ENCODE measurements around the gene SPRY2.
A peak's percentile ranks its signal among the peaks of the same experiment; 100 is the strongest.
"Not testable (repeated sequence)": the region's sequence is repeated elsewhere in the genome, so short reads cannot be mapped to it uniquely, and the experiment has no call there.

Gene SPRY2, protein sequence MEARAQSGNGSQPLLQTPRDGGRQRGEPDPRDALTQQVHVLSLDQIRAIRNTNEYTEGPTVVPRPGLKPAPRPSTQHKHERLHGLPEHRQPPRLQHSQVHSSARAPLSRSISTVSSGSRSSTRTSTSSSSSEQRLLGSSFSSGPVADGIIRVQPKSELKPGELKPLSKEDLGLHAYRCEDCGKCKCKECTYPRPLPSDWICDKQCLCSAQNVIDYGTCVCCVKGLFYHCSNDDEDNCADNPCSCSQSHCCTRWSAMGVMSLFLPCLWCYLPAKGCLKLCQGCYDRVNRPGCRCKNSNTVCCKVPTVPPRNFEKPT

DNA sequence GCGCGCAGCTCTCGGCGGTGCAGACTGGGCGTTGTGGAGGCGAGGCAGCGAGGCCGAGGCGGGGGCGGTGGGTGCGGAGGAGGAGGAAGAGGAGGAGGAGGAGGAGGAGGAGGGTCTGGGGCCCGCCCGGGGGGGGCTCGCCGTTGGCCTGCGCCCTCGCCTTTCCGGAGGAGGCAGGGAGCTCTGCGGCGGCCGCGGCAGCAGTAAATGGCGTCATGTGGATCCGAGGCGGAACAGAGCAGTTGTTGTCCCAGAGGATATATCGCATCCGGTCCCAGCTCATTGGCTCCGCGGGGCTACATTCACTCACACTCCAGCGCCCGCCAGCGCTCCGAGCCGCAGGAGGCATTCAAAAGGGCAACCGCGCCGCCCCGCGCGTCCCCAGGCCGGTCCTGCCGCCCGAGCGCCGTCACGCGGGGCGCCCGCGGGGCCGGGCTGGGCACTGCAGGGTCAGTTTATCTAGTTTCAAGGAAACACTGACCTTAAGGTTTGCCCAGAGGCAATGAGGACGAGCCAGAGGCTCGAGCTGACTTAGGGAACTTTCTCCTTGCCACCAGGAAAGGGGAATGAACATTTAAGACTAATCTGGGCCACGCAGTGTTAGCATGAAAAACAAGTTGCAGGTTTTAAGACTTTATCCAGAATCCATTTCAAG lies at the start of gene SPRY2:
Gene SPRY2, minus strand, starts transcription at position 26 of the 655 bp plus-strand sequence. CDS start 3,421 bp downstream, outside the sequence.
- peak; percentile 95 for DNase-seq (ENCODE audit: low spot score)

DNA sequence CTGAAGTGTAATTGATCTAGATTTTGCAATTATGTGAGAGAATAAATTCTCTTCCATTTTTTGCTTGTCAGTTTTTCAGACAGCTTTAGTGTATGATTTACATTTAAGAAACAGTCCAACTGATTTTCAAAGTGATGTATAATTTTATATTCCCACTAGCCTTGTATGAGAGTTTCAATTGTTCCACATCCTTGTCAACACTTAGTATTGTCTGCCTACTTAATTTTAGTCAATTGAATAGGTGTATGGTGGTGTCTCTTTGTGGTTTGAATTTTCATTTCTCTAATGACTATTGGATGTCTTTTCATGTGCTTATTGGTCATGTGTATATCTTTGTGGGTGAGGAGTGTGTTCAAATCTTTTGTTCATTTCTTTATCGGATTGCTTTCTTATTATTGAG lies 49.4 kb upstream of the SPRY2 start:
- DNase-seq (ENCODE audit: low spot score): no peak

DNA sequence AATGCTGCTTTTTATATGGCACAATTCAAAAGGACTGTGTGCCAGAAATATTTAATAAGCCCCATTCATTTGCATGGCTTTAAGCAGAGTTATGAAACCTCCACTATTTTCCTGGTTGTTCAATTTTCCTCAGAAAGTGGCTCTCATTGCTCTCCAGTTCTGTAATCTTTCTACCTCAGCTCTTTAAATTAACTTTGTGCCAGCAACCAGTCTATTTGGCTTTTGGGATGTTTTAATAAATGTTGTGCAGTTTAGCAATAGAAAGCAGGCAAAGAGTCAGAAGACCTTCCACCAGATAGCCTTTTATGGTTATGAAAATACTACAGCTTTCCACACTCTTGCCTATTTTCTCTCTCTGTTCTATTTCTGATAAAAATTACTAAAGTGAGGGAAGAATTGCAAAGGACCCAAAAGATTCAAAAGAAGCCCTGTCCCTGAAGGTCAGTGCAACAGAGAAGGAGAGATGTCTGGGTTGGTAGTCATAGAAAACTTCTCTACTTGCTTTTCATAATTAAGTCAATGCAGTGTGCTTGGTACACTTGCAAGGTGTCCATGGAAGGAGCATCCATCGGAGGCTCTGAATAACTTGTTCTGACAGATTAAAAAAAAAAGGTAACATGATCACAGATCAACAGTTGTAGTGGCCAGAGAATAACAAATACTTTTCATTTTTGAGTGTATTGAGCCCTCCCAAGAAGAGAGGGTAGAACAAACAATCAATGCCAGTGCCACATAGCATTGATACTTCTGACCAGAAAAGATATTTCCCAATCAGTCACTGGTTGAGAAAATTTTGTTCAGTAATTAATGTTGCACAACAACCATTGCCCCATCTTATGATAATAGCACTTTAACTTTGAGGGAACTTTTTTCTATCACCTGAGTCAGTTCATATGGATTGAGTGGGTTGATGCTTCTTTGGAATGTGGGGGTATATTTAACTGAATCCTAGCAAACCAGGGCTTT lies 48.4 kb upstream of the SPRY2 start:
- DNase-seq (ENCODE audit: low spot score): no peak

DNA sequence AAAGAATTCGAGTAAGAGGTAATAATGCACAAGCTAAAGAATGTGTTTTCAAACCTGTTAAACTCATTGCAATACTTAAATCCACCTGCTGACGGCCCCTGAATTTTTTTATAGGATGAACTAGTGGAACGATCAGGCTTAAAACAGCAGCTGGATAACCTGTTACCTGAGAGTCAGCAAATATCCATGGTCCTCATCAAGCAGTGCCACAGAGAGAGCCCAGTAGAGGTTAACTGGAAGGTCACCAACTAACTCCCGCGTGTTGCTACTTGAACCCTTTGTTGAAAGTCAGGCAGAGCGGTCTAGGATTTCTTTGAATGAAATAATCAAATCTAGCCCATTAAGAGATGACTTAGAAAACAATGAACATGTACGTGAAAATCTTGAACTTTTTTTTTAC lies 47.6 kb upstream of the SPRY2 start:
- DNase-seq (ENCODE audit: low spot score): no peak

DNA sequence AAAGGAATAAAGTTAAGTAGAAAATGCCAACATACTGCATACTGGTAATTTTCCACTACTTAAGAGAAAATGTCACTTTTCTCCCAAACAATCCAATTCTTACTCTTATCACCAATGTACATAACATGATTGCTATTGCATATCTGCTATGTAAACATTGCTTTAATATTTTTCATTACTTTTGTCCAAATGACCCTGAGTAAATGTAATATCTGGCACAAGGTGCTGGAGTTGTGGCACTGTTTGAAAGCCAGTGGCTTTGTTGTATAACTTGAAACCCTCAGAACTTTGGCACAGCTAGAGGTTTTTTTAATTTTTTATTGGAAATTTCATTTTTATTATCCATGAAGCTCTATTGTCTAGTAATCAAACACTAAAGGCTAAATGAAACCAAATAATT lies 45.7 kb upstream of the SPRY2 start:
- no peak for DNase-seq (ENCODE audit: low spot score)

DNA sequence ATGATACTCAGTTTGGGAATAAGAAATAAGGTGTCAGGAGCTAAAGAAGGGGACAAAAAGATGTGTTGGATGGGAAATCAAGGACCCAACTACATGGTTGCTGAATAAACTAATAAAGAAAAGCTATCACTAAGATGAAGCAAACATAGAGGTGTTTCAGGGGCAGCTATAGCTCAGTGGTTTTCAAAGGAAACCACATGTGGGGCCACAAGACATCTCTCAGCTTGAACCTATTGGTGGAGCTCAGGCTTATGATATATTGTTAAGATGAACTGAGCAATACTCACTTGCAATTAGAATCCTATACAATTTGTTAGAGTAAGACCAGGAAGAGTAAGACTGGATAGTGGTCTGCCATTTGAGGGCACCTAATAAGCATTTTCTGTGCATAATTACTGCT lies 45.1 kb upstream of the SPRY2 start:
- DNase-seq (ENCODE audit: low spot score): no peak

DNA sequence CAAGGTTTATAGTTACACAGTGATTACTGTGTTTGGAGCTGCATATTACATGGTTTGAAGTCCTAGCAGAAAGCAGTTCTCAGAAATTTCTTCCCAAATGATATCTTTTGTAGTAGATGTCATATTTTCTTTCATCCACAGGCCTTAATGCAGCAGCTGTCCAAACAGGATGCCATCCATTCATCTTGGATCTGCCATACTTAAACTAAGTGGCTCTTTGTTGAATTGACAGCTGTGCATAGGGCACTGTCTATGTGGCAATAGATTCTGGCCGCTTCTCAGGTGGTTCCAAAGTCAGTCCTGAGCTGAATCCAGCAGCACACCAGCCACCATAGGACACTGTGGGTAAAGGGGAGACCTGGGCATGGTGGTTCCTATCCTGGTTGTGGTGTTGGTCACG lies 41.6 kb upstream of the SPRY2 start:
- DNase-seq (ENCODE audit: low spot score): no peak

DNA sequence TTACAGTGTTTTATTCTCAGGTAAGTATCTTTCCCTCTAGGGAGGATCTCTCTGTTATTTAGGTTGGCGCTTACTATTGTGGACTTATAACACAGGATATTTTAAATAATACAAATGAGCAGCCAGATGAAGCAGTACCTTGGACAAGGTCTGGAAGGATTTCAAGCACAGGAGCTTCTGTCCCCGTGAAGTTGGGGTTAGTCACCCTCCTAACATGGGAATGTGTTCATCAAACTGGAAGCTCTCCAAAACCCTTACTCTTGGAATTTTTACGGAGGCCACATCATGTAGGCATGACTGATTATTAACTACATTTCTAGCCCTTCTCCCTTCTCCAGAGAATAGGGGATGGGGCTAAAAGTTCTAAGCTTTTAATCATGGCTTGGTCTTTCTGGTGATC lies 38.3 kb upstream of the SPRY2 start:
- no peak for DNase-seq (ENCODE audit: low spot score)

DNA sequence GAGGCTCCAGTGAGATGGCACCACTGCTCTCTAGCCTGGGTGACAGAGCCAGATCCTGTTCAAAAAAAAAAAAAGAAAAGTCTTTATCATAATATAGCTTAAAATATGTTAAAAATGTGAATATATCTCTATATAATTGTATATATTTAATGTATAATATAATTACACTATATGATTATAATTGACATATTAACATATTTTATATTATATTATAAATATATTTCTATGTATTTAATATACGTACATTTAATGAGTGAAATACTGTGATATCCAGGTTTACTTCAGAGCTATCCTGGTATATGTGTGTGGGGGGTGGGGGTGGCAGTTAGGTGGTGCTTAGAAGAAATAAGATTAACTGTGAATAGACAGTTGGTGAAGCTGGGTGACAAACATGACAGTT lies 35.6 kb upstream of the SPRY2 start:
- DNase-seq (ENCODE audit: low spot score): no peak

DNA sequence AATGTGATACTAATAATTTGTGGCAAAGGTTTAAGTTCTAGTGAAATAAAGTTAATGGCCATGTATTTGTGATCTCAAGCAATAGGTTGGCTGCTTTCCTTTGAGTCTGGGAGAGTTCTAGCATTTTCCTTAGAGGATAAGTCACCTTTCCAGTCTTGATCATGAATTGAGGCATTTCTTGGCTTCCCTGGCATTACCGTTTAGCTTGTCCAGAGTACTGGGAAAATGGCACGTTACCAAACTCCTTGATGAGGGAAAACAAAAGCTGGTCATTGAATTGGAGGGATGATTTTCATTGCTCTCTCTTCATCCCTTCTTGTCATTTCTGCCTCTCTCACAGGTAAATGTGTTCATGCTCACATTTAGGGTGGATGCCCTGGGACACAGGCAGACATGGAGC lies 34.0 kb upstream of the SPRY2 start:
- DNase-seq (ENCODE audit: low spot score): no peak

DNA sequence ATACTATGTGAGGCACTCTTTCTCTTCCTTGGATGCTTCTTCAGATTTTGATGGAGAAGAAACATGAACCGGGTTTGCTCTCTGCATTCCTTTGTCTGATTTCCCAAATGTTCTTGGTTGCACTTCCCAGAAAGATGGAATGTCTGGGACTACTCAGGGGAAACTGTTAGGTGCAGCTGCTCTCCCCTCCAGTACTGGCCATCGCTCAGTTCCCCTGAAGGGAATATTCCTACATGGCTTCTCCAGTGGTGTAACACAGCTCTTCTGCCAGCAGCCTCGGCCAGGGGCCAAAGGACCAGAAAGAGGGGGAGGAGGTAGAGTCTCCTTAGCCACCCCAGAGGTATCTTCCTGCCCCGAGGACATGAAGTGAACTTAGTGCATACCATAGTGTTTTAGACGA lies 33.5 kb upstream of the SPRY2 start:
- DNase-seq (ENCODE audit: low spot score): no peak

DNA sequence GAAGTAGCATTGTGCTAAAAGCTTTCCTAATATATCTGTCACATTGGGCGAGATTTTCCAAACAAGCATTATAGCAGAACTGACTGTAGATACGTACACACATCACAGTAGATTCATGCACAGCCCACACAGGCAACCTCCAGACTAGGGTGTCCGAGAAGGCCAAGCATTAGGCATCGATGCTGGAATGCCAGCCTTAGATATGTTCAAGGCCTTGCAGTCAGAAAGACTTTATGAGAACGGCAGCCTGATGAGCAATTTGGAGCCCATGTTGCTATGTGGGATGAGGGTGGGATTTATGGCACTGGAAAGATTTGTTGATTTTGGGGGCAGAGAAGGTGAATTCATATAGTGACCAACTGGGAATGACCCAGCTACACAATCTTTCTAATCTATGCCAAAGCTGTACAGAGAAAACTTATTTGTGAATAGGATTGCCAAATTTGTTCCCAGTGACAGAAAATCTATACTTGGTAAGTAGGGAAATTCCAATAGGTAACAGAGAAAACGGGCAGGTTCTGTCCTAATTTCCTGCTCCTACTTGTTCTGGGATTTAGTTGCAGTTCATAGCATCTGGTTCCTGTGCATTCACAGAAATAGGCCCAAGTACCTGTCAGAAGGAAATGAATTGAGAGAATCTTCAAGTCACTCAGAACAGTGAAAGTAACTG lies 31.0 kb upstream of the SPRY2 start:
- DNase-seq (ENCODE audit: low spot score): no peak

DNA sequence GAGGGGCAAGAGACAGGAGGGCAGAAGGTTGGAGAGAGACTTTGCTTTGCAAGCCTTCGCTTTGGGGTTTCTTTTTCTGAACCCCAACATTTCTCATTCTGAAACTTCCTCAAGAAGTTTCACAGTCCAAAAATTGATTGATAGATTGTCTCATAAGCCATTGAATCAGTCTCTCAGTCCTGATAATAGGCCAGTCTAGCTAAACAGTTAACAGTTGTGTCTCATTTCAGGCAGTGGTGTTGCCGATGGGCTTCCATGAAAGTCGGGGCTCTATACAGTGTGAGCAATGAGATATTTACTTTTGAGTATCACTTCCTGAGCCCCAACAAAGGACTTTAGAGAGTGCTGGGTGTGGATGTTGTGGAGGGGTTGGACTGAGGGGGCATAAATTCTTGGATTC lies 26.5 kb upstream of the SPRY2 start:
- no peak for DNase-seq (ENCODE audit: low spot score)

DNA sequence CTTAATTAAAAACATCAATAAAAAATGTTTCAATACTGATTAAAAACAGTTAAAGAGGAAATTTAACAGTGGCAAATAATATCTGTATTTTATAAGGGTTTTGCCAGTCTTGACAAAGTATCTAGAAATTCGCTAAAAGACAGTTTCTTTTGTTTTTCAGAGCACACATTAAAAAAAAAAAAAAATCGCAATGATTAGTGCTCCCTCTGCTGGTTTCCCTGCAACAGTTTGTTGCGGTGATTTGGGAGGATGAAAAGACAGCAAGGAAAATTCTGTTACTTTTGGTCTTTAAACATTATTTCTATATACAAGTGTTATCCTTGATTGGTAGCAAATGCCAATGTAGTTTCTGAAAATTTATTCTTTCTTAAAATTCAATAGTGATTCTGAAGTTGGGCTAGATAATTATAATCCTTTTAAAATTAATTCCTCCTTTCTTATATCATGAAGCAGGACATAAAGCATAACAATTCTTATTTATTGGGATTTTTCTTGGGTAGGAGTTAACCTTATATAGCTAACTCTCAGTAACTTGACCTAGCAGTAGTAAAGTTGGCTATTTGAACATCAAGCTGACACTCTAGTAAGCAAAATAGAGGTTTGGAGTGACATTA lies 23.1 kb upstream of the SPRY2 start:
- no peak for DNase-seq (ENCODE audit: low spot score)

DNA sequence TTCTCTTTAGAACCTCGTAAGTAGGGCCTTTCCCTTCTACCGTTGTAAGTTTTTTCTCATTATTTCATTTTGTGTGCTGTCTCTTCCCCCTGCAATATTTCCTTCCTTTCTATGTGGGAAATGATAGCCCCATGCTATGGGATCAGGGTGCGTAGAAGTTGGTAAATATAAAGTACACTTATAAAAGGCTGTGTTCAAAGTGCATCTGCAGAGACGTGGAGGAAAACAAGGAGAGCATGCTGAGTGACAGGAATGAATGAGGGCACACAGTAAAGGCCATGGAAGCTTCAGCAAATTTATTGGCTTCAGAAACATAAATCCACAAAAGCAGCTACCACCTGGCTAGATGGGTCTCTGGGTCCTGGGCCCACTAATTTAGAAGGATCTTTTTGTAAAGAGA lies 21.6 kb upstream of the SPRY2 start:
- DNase-seq (ENCODE audit: low spot score): no peak

DNA sequence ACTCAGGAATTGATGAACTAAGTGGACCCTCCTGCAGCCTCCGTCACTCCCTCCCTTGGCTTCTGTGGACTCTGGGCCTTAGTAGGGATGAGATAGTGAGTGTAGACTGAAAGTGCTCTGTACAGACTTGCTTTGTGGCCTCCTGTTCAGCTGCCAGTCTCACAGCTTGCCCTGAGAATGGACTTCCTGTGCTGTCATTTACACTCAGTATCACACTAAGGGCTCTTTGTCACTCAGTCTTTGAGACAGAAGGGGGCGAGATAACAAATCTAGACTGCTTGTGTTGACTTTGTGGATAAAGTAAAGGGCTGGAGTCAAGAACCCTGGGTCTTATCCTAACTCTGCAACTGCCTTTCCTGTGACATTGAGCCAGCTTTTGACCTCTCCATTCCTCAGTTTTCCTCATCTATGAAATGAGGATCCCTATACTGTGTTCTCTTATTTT lies 21.0 kb upstream of the SPRY2 start:
- no peak for DNase-seq (ENCODE audit: low spot score)

DNA sequence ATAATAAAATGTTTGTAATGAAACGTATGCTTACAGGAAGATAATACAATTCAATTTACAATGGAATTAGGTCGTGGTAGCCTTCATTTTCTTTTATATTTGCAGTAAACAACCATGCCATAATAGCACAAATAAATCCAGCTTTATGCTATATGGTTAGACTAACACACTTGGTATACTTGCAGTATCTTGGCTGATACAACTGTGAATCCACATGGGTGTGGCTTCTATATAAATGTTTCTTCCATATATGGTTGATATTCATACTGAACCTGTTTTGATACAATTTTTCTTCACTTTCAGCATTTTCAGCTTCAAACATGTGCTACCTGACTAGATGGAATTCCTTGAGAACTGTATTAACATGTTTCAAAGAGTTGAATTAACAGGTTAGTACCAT lies 20.4 kb upstream of the SPRY2 start:
- DNase-seq (ENCODE audit: low spot score): no peak

DNA sequence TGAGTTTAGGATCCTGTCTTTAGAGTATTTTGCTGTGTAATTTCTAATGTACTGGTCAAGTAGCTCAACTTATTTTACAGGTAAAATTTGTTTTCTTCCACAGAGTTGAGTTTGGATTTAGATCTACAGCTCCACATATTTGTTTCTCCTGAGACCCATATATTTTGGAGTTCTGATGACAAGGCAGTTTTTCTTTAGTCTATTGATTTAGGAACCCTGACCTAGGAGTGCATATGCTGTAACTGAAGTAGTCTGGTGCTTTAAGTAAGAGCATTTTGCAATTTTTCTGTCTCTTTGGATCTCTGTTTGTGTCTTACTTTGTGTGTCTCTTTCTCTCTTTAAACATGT lies 19.5 kb upstream of the SPRY2 start:
- DNase-seq (ENCODE audit: low spot score): no peak

DNA sequence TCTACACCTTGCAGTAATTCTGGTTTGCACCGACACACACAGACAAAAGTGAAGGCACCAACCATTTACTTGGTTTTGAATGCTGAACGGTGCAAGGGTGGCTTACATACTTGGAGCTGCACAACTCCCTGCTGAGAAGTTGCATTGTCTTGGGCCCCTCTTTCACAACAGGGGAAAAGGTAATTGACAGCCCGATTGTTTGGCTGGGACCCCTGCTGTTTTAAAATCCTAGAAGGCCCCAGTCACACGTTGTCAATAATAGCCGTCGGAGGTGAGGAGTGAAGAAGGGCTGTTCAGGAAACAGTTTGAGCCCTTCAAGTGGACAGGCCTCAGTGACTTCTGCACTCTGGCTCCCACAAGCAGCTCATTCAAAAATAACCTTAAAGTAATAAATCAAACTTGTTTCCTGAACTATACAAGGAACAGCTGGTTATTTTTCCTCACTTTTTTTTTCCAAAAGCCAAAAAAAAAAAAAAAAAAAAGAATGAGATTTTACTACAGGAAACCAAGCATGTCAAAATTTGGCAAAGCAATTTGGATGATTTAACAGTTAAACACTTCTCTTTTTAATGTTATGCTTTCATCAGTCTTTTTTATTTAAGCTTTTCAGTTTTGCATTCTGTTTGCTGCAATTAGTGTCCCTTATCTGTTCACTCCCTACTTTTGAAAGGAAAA lies 19.0 kb upstream of the SPRY2 start:
- peak; percentile 84 for DNase-seq (ENCODE audit: low spot score)

DNA sequence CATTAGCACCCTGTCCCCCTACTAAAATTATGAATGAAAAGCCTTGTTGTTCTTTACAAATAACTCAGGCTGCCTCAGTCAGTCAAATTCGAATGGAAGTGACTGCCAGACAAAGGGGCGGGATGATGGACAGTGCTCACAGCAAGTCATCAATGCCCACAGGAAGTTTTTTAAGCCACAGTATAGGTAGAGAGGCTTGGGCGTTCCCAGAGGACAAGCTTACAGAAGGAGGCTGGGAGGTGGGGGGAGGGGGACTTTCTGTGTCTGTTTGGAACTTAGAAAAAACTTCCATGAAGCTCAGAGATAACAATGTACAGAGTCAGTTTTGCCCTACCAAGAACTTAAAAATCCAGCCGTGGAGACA lies 18.5 kb upstream of the SPRY2 start:
- peak; percentile 65 for DNase-seq (ENCODE audit: low spot score)

DNA sequence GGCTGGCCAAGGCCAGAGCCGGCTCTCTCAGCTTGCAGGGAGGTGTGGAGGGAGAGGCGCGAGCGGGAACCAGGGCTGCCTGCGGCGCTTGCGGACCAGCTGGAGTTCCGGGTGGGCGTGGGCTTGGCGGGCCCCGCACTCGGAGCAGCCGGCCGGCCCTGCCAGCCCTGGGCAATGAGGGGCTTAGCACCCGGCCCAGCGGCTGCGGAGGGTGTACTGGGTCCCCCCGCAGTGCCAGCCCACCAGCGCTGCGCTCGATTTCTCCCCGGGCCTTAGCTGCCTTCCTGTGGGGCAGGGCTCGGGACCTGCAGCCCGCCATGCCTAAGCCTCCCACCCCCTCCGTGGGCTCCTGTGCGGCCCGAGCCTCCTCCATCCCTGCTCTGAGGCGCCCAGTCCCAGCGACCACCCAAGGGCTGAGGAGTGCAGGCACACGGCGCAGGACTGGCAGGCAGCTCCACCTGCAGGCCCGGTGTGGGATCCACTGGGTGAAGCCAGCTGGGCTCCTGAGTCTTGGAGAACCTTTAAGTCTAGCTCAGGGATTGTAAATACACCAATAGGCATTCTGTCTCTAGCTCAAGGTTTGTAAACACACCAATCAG lies 14.7 kb upstream of the SPRY2 start:
- not testable (repeated sequence) for DNase-seq (ENCODE audit: low spot score)

Data from ecto neural progenitor cell (in vitro differentiated cells).